Loucy (cell line): ENCODE data around the gene CFAP126.
"Not testable (repeated sequence)": the region's sequence is repeated elsewhere in the genome, so short reads cannot be mapped to it uniquely, and the experiment has no call there.

Experiments
- H2AFZ ChIP-seq: fragments of 200-600 bp; sonication (generic); 2 replicates; pipeline ENCODE4 v1.6.0; 2016; ENCODE audit warnings: antibody characterized with exemption, mild to moderate bottlenecking, low read length, moderate library complexity
- H3F3A ChIP-seq: fragments of 200-600 bp; 2 replicates; pipeline ENCODE4 v1.6.0; 2016; ENCODE audit warnings: antibody characterized with exemption, low read depth, mild to moderate bottlenecking
- H3K27me3 ChIP-seq: fragments of 200-600 bp; sonication (generic); 2 replicates; pipeline ENCODE4 v1.6.1; 2014; ENCODE audit warnings: low read length, mild to moderate bottlenecking; ENCODE audit not compliant: insufficient read depth, poor library complexity, severe bottlenecking
- H3K36me3 ChIP-seq: fragments of 200-600 bp; sonication (generic); 2 replicates; pipeline ENCODE4 v1.6.1; 2016; ENCODE audit warnings: low read length; ENCODE audit not compliant: insufficient read depth
- H3K4me1 ChIP-seq: fragments of 200-600 bp; sonication (generic); 2 replicates; pipeline ENCODE4 v1.5.1; 2014; ENCODE audit warnings: low read length, mild to moderate bottlenecking; ENCODE audit not compliant: insufficient read depth, poor library complexity, severe bottlenecking
- H3K4me2 ChIP-seq: fragments of 200-600 bp; sonication (generic); 2 replicates; pipeline ENCODE4 v1.6.0; 2014; ENCODE audit warnings: antibody characterized with exemption, low read length, low read depth, mild to moderate bottlenecking; ENCODE audit not compliant: poor library complexity, severe bottlenecking
- H3K4me3 ChIP-seq: fragments of 200-600 bp; sonication (generic); 2 replicates; pipeline ENCODE4 v1.5.1; 2014; ENCODE audit warnings: low read length, mild to moderate bottlenecking, mixed read lengths; ENCODE audit not compliant: poor library complexity, severe bottlenecking
- H3K79me2 ChIP-seq: fragments of 200-600 bp; sonication (generic); 2 replicates; pipeline ENCODE4 v1.6.1; 2014; ENCODE audit warnings: low read length; ENCODE audit not compliant: insufficient read depth
- H3K9ac ChIP-seq: fragments of 200-600 bp; sonication (generic); 2 replicates; pipeline ENCODE4 v1.6.0; 2014; ENCODE audit warnings: mild to moderate bottlenecking, low read depth, low read length, moderate library complexity; ENCODE audit not compliant: poor library complexity, severe bottlenecking
- H3K9me2 ChIP-seq: fragments of 200-600 bp; sonication (generic); replicated peaks from 2 replicates; pipeline ENCODE4 v1.6.1; 2016; ENCODE audit warnings: low read depth, low read length, mixed read lengths
- H3K9me3 ChIP-seq: fragments of 200-600 bp; sonication (generic); 2 replicates; pipeline ENCODE4 v1.6.1; 2014; ENCODE audit warnings: mild to moderate bottlenecking, antibody characterized with exemption, low read length, low read depth; ENCODE audit not compliant: insufficient read depth
- H4K20me1 ChIP-seq: fragments of 200-600 bp; sonication (generic); 2 replicates; pipeline ENCODE4 v1.6.0; 2014; ENCODE audit warnings: antibody characterized with exemption, low read length, mild to moderate bottlenecking; ENCODE audit not compliant: insufficient read depth, poor library complexity, severe bottlenecking
- EZH2phosphoT487 ChIP-seq: fragments of 200-600 bp; IDR thresholded peaks from 2 replicates; pipeline ENCODE4 v1.6.1; 2018; ENCODE audit warnings: antibody characterized with exemption, mild to moderate bottlenecking, moderate library complexity, borderline replicate concordance
- TF ChIP-seq, protein P1 (sequence below): fragments of 200-600 bp; sonication (generic); conservative IDR thresholded peaks from 2 replicates; pipeline ENCODE4 v1.5.1; 2014; ENCODE audit warnings: mild to moderate bottlenecking, antibody characterized with exemption, low read length

The CFAP126 gene

DNA sequence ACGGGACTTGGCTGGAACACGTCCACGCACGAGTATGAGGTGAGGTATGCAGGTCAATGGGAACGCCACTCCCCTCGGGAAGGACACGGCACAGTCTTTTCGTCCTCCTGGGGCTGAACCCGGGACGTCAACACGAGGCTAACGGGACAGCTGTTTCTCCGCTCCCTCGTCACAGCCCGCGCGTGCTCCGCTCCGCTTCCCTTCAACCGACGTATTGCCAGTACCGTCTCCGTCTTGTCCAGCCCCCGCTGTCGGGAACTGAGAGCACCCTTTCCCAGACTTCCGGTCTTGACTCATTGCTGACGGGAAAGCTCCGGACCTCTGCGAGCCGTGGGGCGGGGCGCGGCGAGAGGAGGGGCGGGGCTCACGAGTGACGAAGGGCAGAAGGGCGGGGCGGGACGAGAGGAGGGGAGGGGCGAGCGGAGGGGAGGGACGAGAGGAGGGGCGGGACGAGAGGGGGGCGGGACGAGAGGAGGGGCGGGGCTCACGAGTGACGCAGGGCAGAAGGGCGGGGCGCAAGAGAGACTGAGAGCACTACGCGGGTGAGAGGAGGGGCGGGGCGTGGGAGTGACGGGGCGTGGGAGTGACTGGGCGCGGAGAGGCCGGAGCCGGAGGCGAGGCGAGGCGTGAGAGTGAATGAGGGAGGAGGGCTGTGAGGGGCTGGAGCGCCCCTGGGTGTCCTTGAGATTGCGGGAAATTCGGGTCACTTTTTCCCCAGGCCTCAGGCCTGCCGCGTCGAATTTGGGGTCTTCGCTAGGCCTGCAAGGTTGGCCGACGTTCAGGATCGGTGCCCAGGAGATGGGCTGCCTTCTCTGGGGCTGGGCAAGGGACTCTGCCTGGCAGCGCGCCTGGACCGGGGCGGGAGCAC lies 22.2 kb upstream of the CFAP126 start:
- H2AFZ ChIP-seq, result peak overlapping the region; percentile 88
- H4K20me1 ChIP-seq, result no peaks in the 10 kb centered on the region
- H3K79me2 ChIP-seq, result no peaks in the 10 kb centered on the region
- peak overlapping the region; percentile 79 for H3K4me3 ChIP-seq
- peak overlapping the region; percentile 100 for H3K4me2 ChIP-seq
- H3K36me3 ChIP-seq, result no peaks in the 10 kb centered on the region
- H3K4me1 ChIP-seq, result peaks cover 8% of the 10 kb centered on the region
- H3K9me3 ChIP-seq, result no peaks in the 10 kb centered on the region
- no peaks in the 10 kb centered on the region for H3K27me3 ChIP-seq
- H3K9ac ChIP-seq, result peak overlapping the region; percentile 69
- no peaks in the 10 kb centered on the region for H3F3A ChIP-seq
- H3K9me2 ChIP-seq, result no peaks in the 10 kb centered on the region
- TF ChIP-seq, protein P1, sequence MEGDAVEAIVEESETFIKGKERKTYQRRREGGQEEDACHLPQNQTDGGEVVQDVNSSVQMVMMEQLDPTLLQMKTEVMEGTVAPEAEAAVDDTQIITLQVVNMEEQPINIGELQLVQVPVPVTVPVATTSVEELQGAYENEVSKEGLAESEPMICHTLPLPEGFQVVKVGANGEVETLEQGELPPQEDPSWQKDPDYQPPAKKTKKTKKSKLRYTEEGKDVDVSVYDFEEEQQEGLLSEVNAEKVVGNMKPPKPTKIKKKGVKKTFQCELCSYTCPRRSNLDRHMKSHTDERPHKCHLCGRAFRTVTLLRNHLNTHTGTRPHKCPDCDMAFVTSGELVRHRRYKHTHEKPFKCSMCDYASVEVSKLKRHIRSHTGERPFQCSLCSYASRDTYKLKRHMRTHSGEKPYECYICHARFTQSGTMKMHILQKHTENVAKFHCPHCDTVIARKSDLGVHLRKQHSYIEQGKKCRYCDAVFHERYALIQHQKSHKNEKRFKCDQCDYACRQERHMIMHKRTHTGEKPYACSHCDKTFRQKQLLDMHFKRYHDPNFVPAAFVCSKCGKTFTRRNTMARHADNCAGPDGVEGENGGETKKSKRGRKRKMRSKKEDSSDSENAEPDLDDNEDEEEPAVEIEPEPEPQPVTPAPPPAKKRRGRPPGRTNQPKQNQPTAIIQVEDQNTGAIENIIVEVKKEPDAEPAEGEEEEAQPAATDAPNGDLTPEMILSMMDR, result no peak
- TF ChIP-seq EZH2phosphoT487, result no peak

DNA sequence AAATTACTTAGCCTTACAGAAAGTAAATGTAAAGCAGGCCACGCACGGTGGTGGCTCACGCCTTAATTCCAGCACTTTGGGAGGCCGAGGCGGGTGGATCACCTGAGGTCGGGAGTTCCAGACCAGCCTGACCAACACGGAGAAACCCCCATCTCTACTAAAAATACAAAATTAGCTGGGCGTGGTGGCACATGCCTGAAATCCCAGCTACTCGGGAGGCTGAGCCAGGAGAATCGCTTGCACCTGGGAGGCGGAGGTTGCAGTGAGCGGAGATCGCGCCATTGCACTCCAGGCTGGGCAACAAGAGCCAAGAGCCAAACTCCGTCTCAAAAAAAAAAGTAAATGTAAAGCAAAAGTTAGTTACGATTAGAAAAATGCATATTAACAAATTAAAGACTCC lies 21.5 kb upstream of the CFAP126 start:
- H3K4me3 ChIP-seq, result peak overlapping the region; percentile 75
- not testable (repeated sequence) for H3K27me3 ChIP-seq, H3K9me2 ChIP-seq, H3K9me3 ChIP-seq, H3K36me3 ChIP-seq, H3F3A ChIP-seq, H3K4me1 ChIP-seq, H3K79me2 ChIP-seq, H4K20me1 ChIP-seq
- H3K4me2 ChIP-seq, result peak overlapping the region; percentile 75
- H2AFZ ChIP-seq, result peak overlapping the region; percentile 88
- H3K9ac ChIP-seq, result peak overlapping the region; percentile 69

DNA sequence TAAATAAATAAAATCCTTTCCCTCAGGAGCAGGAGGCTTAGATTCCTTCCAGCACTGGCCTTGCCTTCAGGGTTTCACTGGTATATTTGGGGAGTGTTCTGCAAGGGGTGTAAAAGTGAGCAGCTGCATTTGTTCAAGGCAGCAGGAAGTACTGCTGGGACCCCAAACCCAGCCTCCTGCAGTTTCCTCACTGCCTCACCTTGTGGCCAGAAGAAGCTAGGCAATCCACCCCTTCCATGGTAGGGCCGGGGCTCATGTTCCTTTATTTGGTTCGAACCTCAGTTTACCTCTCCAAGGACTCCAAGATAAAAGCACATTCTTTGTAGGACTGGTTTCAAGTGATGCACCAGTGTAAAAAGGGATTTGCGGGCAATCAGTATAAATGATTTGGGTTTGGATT lies 21.0 kb upstream of the CFAP126 start:
- Histone ChIP-seq H3K79me2 (no peaks in the 10 kb centered on the region), H3K4me2 (no peak overlapping the region), H2AFZ (no peak overlapping the region), H3F3A (no peaks in the 10 kb centered on the region), H4K20me1 (no peaks in the 10 kb centered on the region), H3K9me3 (no peaks in the 10 kb centered on the region), H3K9me2 (no peaks in the 10 kb centered on the region), H3K36me3 (no peaks in the 10 kb centered on the region), H3K9ac (no peak overlapping the region), H3K27me3 (no peaks in the 10 kb centered on the region), H3K4me3 (no peak overlapping the region), H3K4me1 (peaks cover 8% of the 10 kb centered on the region)
- no peak for TF ChIP-seq EZH2phosphoT487
- TF ChIP-seq, protein P1, result no peak
